Measurements from ENCODE around the gene GNB1L.

GNB1L gene

DNA sequence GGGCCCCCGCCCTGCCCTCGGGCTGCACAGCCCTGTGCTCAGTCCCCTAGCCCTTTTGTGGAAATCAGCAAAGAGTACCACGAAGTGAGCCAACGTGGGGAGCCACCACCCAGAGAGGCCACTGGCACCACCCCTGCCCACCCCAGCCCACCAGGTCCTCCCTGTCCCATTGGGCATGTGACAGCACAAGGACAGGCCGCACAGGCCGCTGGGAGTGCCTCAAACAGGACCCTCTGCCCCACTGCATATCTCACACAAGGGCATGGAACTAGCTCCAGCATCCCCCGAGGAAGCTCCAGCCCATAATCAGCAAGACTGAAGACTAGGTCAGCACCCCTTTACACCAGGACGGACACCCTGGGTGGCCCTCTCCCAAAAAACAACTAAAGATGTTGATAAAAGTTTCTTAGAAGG, 29.7 kb downstream of the GNB1L start:
- no peak for DNase-seq (ENCODE audit: low spot score)

GRCh38 chr22:19824212-19824925, 30.3 kb downstream of the GNB1L start:
- no peak for DNase-seq (ENCODE audit: low spot score)

- no peak for DNase-seq (ENCODE audit: low spot score)
These were observed 30.8 kb downstream of the GNB1L start for GRCh38 chr22:19823902-19824211.

GRCh38 chr22:19823191-19823901, 31.3 kb downstream of the GNB1L start:
- DNase-seq (ENCODE audit: low spot score): no peak

DNA sequence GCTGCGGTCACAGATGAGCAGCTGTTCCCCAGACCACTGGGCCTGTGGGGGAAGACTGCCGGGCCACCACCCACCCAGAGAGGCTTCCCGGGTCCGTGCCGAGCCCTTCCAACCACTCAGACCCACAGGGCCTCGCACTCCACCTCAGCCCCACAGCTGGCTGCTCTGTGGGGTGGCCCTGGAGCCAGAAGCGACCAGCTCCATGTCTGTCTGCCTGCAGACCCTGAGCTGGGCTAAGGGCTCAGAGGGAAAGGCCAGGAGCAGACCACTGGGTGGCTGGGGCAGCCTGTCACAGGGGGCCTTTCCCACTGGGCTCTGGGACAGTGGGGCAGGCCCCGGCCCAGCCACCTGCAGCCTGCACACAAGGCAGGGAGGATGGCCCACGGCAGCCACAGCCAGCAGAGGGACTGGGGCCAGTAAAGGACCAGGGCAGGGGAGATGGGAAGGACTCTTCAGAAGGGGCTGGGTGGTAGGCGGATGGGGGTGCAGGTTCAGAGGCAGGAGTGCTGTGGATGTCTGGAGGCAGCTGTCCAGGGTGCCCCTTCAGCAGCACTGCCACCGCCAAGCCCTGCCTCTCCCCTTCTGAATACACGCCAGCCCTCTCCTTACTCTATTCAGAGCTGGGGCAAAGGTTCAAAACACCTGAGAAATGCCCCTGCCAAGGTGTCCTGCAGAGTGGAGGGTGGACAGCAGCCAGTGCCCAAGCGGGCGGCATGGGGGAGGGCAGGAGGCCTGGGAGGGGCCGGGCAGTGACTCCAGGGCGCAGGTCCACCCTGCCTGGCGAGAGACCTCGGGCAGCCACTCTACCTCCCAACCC, 32.2 kb downstream of the GNB1L start:
- no peak for DNase-seq (ENCODE audit: low spot score)

- DNase-seq (ENCODE audit: low spot score): no peak
These were observed 33.0 kb downstream of the GNB1L start for GRCh38 chr22:19821523-19822300.

- no peak for DNase-seq (ENCODE audit: low spot score)
These were observed 33.7 kb downstream of the GNB1L start for GRCh38 chr22:19820880-19821522.

- no peak for DNase-seq (ENCODE audit: low spot score)
These were observed 34.5 kb downstream of the GNB1L start for GRCh38 chr22:19819911-19820879.

DNA sequence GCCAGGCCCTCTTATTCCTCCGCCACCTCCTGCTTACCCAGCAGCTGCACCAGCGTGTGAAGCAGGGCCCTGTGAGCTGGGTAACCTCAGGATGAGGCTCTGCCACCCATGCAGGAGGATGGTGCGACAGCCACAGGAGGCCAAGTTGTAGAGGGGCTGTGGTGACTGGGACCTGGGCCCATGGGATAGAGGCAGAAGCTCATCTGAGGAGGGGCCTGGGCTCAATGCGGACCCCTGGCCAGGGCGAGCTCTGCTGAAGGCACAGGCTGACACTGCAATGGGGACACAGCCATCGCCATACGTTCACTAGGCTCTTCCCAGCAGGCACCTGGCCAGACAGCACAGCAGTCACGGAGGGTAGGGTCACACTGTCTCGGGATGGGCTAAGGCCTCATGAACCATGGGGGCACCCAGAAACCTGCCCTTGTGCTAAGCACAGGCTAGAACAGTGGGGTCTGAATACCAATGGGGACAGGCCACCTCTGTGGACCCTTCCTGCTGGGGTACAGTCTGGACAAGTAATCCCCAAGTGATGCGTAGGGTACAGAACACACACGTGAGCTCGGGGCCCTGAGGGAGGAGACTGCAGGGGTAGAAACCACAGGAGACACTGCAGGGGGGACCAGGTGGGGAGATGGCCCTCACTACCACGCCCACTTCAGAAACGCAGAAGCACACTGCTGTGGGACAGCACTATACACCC, 35.3 kb downstream of the GNB1L start:
- no peak for DNase-seq (ENCODE audit: low spot score)

DNA sequence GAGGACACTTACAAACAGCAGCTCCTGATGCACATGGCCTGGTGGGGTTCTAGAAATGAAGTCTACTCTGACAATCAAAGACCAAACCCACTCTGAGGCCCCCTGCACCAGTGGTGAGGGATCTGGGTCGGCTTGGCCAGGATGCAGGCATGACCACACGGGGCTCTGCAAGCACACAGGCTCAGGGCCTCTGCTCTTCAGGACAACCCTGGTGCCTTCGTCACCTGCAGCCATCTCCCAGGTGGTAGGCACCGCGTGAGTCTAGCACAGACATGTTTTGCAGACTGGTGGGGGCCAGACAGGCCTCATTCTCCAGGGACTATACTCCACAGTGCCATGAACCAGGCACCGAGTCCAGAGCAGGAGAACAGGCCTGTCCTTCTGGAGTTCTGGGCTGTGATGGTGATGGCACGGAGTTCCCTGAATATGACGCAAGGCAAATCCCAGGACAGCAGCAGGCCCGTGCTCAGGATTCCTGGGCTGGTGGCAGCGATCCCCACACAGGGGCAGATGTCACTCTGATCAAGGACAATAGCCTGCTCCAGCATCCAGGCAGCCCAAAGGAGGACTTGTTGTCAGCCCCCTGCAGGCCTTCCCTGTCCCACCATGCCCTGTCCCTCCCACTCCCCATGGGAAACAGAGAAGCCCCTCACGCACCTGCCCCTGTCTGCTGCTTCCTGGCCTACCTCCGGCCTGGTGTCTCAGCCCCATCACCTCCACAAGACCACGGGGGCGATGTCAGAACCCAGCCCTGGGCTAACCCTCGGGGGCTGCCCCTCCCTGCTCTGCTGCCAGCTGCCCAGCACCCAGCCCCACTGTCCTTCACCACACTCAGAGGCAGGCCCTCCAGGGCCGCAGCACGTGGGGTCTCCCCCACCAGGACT, 36.1 kb downstream of the GNB1L start:
- no peak for DNase-seq (ENCODE audit: low spot score)

- no peak for DNase-seq (ENCODE audit: low spot score)
These were observed 38.1 kb downstream of the GNB1L start for GRCh38 chr22:19816372-19817119.

- no peak for DNase-seq (ENCODE audit: low spot score)
These were observed 38.8 kb downstream of the GNB1L start for GRCh38 chr22:19815823-19816290.

DNA sequence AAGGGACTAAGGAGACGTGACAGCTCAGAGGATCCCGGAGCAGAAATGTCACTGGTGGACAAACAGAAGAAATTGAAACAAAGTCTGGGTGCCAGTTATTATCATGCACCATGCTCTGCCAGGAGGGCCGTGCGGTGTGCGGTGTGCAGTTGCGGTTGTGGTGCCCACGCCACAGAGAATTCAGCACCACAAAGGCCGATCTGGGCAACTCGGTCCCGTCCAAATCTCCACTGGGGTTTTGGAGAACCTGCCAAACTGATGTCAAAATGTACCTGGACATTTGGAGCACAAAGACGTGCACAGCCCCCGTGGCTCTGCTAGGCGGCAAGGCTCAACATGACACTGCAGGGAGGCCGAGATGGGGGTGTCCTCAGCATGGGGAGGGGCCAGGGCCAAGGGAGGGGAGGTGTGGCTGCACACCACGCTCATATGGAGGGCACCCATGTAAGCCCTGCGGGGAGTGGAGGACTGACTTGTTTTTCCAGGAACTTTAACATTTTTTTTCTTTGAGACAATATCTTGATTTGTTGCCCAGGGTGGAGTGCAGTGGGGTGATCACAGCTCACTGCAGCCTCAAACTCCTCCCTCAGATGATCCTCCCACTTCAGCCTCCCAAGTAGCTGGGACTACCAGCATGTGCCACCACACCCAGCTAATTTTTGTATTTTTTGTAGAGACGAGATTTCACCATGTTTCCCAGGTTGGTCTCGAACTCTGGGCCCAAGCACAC, 39.4 kb downstream of the GNB1L start:
- DNase-seq (ENCODE audit: low spot score): no peak

- no peak for DNase-seq (ENCODE audit: low spot score)
These were observed 40.2 kb downstream of the GNB1L start for GRCh38 chr22:19814428-19814827.

DNA sequence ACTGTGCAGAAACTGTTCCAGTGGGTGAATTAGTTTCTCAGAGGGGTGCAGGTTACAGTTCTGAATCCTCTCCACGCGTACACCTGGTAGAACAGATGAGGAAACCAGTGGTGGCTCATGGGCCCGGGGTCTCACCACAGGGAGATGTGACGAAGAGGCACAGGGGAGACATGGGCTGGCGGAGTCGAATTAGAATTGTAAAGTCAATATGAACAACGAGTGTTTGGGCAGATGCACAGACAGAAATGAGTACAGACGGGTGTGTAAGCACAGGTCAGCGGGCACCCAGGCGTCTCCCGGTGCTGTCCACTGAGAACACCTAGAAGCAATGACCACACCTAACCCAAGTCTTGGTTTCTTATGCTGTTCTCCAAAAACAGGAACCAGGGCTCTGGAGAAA, 41.8 kb downstream of the GNB1L start:
- no peak for DNase-seq (ENCODE audit: low spot score)

GRCh38 chr22:19811811-19812771, 42.6 kb downstream of the GNB1L start:
- DNase-seq (ENCODE audit: low spot score): no peak

Data from SK-N-DZ (cell line).